GM19023 (cell line): ENCODE results near the gene SRM.
A peak's percentile ranks its signal among the peaks of the same experiment; 100 is the strongest.
"Not testable (repeated sequence)": the region's sequence is repeated elsewhere in the genome, so short reads cannot be mapped to it uniquely, and the experiment has no call there.

Experiments used
- ATAC-seq: cut with Tn5 transposase; IDR thresholded peaks from one replicate; pipeline ENCODE4 v1.9.1; 2021; ENCODE audit warnings: mild to moderate bottlenecking, moderate library complexity; ENCODE audit not compliant: unreplicated experiment

SRM gene

DNA sequence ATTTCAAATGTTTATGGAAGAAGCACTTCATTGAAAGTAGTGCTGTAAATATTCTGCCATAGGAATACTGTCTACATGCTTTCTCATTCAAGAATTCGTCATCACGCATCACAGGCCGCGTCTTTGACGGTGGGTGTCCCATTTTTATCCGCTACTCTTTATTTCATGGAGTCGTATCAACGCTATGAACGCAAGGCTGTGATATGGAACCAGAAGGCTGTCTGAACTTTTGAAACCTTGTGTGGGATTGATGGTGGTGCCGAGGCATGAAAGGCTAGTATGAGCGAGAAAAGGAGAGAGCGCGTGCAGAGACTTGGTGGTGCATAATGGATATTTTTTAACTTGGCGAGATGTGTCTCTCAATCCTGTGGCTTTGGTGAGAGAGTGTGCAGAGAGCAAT, 36.6 kb downstream of the SRM start:
- ATAC-seq: no peak

DNA sequence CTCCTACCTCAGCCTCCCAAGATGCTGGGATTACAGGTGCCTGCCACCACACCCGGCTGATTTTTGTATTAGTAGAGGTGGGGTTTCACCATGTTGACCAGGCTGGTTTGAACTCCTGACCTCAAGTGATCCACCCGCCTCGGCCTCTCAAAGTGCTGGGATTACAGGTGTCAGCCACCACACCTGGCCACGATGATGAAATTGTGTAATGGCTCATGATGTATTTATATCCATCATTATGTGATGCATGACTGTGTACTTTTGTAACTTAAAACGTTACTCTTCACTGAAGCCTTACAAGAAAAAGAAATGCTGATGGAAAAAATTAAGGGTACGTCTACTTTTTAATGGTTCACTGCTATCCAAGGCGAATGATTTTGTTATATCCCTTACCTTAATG, 39.8 kb downstream of the SRM start:
- no peak for ATAC-seq

DNA sequence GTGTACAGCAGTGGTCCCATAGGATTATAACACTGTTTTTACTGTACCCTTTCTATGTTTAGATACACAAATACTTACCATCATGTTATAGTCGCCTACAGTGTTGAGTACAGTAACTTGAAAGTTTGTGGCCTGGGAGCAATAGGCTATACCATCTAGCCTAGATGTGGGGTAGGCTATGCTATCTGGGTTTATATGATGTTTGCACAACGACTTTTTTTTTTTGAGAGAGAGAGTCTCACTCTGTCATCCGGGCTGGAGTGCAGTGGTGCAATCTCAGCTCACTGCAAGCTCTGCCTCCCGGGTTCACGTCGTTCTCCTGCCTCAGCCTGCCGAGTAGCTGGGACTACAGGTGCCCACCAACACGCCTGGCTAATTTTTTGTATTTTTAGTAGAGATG, 40.5 kb downstream of the SRM start:
- not testable (repeated sequence) for ATAC-seq

DNA sequence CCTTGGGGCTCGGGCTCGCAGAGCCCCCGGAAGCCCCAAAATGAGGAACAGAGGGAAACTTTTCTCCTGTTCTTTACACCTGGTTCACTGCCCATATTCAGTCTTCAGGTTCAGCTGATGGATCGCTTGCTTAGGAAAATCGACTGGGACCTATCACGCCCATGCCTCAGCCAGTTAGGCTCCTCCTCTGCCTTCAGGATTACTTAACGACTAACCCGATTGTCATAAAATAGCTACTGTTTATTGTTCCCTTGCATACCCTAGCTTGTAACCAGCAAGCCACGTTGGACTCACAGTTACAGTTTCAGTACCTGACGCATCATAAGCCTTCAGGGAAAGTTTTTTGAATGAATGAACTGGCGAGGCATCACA, 46.7 kb downstream of the SRM start:
- no peak for ATAC-seq

DNA sequence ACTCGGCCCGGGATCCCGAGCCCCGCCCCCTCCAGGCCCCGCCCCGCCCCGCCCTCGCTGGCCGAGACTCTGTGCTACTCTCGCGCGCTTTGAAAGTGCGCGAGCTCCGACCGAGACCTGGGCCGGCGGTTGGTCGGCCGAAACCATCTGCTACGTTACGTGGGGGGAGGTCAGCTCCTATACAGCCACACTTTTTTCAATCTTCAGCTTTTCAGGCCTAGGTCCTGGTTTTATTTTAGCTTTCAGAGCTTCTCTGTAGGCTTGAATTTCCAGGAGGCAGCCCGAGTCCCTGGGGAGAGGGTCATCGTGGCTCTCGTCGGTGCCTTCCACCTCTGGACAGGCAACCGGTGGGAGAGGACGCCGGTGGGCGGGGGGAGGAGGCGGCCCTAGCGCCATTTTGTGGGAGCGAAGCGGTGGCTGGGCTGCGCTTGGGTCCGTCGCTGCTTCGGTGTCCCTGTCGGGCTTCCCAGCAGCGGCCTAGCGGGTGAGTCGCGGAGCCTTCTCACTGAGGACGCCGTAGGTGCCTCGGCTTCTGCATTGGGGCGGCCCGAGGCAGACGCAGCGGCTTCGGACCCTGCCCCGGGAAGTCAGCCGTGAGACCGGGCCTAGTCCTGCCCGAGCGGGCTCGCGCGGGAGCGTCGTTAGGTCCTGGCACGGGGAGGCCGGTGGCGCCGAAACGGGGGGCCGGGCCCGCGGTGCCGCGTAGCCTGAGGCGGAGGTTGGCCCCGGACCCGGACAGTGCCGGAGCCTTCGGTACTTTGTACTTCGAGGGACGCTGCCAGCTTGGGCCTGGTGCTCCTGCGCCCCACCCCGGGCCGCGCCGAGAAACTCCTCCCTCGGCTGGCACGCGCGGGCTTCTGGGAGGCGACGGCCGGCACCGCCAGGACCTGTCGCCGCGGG, 47.3 kb downstream of the SRM start, which contains the start of gene TARDBP:
Gene TARDBP, plus strand, starts transcription at position 395 of the 900 bp plus-strand sequence. CDS start 1,074 bp downstream, outside the sequence.
- ATAC-seq: peak; percentile 84
